ENCODE measurements around the gene MED12.

The MED12 gene
- 96.4 reads per million, percentile 82 among the genes with 10 or more reads in this experiment for total RNA-seq

GRCh38 chrX:71118032-71118984 is at the start of gene MED12:
Gene MED12 (plus strand): TSS chrX:71118596. CDS start chrX:71118755, 159 bp downstream.
- peak; percentile 69 for DNase-seq

- no peak for DNase-seq
Observed at GRCh38 chrX:71070531-71070930, 47.9 kb upstream of the MED12 start.

GRCh38 chrX:71081330-71082123 is 36.9 kb upstream of the MED12 start:
- DNase-seq, result no peak

GRCh38 chrX:71082124-71082647 is 36.2 kb upstream of the MED12 start:
- DNase-seq, result no peak

- DNase-seq, result no peak
Observed at GRCh38 chrX:71082822-71083221, 35.6 kb upstream of the MED12 start.

DNA sequence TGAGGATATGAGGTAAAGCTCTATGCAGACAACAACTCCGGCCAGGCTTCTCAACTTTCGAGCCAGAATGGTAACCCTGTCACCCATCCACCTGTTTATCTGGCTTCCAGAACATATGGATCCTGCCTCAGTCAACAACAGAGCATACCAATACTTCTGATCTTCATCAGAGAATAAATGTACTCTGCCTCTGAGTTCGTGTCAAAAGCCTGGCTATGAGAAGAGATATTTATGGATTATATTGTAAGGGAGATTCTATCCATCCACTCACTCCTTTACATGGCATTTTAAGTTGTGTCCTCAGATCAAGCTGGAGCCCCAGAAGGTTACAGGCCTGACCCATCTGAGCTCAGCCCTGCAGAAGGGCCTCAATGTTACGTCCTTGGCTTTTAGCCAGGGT is 32.5 kb upstream of the MED12 start:
- no peak for DNase-seq

GRCh38 chrX:71091263-71091662 is 27.1 kb upstream of the MED12 start:
- no peak for DNase-seq

DNA sequence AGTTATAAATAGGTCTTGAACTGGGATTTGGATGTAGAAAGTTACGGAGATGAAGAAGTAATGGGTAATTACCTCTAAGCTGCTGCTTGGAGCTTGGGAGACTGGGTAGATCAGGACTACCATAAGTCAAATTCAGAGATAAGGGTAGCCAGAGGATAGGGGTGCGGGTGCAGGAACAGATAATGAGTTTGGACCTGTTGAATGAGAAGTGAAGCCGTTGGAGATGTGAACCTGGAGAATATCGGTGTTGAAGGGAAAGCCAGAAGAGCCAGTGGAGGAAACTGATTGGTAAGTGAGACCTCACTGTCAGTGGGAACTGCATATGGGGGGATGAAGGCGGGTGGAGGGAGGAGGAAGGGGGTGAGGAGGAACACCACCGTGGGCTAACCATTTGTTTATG is 23.4 kb upstream of the MED12 start:
- DNase-seq, result no peak

DNA sequence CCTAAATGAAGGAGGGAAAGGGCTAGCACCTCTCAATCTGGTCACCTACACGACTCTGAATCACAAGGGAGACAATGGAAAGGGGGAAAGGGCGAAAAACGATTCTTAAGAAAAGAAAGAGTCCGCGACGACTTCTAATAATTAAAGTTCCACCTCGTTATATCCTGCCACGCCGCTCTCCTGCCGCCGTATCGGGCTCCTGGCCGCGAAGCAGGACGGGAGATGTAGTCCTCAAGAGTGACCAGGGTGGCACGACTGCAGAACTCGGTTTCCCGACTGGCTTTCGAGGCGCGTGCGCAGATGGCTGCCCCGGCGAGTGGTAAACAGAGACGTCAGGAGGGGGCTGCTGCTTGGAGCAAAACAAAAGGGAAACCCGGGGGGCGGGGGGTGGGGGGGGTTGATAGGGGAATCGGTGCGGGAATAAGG is 22.8 kb upstream of the MED12 start, which contains the start of gene FOXO4:
TSS of gene FOXO4 (plus strand) at position 297 of the 426 bp plus-strand sequence. CDS start 678 bp downstream, outside the sequence.
- peak; percentile 88 for DNase-seq

DNA sequence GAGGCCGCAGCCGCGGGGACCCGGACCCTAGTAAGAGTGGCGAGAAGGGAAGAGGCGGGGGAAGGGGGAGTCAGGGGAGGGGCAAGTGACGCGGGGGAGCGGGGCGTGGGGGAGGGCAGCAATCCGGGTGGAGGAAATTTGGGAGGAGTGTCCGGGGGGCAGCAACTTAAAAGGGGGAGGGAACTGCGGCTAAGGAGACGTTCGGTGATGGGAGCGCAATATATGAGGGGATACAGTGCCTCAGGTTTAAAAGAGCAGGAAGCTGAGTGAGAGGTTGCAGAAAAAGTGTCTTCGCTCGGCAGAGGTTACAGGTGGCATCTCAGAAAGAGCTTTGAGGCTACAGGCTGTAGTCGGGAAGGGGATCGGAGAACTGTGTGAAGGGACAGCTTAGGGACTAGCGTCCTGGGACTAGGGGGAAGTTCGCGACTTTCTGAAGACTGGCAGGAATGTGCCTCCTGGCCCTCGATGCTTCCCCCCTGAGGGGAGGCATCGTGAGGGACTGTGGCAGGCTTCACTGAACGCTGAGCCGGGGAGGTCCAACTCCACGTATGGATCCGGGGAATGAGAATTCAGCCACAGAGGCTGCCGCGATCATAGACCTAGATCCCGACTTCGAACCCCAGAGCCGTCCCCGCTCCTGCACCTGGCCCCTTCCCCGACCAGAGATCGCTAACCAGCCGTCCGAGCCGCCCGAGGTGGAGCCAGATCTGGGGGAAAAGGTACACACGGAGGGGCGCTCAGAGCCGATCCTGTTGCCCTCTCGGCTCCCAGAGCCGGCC is 22.2 kb upstream of the MED12 start:
- DNase-seq, result no peak

DNA sequence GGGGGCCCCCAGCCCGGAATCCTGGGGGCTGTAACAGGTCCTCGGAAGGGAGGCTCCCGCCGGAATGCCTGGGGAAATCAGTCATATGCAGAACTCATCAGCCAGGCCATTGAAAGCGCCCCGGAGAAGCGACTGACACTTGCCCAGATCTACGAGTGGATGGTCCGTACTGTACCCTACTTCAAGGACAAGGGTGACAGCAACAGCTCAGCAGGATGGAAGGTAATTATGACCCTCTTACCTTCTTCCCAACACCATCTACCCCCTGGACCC is 21.7 kb upstream of the MED12 start:
- DNase-seq, result no peak

DNA sequence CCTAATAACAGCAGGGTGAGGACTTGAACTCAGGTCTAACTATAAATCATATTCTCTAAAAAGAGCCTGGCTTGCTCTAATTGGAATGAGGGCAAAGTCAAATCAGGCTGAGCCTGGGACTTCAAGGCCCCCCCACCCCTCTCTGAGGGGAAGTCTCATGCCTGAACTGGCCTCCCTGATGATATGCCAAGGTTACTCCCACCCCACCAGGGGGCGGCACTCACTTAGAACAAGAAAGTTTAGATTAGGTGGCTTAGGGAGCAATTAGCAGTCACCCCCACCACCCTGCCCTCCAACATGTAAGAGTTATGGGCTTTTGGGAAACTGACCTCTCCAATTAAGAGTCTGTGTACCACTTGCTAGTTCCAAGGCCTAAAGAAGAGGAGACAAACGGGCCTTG is 20.1 kb upstream of the MED12 start:
- DNase-seq, result peak; percentile 82

- DNase-seq, result no peak
Observed at GRCh38 chrX:71098951-71099506, 19.4 kb upstream of the MED12 start.

DNA sequence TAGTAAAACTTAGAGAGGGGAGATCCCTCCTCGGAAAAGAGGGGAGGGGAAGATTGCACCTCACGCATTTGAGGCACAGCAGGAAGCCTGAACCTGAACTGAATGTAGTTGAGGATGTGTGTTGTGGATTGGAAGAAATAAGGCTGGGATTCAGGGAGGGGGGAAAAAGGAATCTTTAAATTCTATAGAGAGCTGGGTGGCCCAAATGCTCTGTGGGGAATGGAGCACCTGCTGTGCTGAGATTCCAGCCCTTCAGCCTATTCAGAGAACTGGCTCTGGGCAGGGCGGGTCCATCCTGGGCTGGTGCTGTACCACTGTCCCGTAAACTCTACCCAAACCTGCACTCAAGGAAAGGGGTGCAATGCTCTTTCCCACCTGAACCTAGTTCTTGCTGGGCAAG is 18.7 kb upstream of the MED12 start:
- no peak for DNase-seq

DNA sequence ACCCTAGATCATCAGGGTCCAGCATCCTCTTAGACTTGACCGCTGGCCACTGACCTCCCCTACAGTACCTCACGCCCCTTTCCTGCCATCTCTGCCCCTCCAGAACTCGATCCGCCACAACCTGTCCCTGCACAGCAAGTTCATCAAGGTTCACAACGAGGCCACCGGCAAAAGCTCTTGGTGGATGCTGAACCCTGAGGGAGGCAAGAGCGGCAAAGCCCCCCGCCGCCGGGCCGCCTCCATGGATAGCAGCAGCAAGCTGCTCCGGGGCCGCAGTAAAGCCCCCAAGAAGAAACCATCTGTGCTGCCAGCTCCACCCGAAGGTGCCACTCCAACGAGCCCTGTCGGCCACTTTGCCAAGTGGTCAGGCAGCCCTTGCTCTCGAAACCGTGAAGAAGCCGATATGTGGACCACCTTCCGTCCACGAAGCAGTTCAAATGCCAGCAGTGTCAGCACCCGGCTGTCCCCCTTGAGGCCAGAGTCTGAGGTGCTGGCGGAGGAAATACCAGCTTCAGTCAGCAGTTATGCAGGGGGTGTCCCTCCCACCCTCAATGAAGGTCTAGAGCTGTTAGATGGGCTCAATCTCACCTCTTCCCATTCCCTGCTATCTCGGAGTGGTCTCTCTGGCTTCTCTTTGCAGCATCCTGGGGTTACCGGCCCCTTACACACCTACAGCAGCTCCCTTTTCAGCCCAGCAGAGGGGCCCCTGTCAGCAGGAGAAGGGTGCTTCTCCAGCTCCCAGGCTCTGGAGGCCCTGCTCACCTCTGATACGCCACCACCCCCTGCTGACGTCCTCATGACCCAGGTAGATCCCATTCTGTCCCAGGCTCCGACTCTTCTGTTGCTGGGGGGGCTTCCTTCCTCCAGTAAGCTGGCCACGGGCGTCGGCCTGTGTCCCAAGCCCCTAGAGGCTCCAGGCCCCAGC is 17.6 kb upstream of the MED12 start:
- DNase-seq, result no peak

- no peak for DNase-seq
Observed at GRCh38 chrX:71102292-71102691, 16.1 kb upstream of the MED12 start.

- DNase-seq, result peak; percentile 46
Observed at GRCh38 chrX:71103110-71103983, 15.0 kb upstream of the MED12 start.

DNA sequence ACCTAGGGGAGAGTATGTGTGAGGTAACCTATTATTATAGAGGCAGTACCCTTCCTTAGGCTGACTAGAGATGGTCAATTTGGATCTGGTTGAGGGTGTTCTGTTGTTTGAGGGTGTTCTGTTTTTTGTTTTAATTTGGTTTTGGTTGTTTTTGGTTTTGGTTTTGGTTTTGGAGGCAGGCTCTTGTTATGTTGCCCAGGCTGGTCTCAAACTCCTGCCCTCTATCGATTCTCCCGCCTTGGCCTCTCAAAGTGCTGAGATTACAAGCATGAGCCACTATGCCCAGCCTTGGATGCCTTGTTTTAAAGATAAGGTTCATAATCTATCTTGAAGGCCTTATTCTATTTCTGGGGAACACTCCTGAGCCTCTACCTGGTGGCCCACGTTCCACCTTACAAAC is 12.8 kb upstream of the MED12 start:
- no peak for DNase-seq

GRCh38 chrX:71106427-71106826 is 12.0 kb upstream of the MED12 start, which contains the start of gene CXorf65:
Gene CXorf65 (minus strand): TSS chrX:71106740. CDS start chrX:71106556, 184 bp downstream.
- peak; percentile 26 for DNase-seq

DNA sequence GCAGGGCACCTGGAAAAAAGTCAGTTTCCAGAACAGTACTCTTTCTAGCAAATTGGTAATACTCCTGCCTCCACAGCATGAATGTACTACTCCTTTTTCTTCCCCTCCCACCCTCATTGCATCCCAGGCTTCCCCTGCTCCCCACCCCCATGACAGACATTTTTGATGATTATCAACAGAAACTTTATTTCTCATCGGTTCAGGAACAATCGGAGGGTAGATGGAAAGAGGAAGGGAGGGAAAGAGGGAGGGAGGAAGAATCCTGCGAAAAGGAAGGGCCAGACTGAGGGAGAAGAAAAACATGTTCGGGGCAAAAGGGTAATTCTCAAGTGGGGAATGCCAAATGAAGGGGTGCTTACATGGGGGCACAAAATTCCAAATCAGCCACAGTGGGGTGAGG is 11.2 kb upstream of the MED12 start:
- no peak for DNase-seq

Data from effector CD4-positive, alpha-beta T cell (primary cell).